ENCODE results near the gene HOGA1. TPM values are rescaled to one million over a fixed set of nuclear protein-coding genes. Genes with fewer than 3 reads are reported as not detected.

Gene HOGA1
- total RNA-seq, 1 donor from 2014 or later = 0.98 TPM

DNA sequence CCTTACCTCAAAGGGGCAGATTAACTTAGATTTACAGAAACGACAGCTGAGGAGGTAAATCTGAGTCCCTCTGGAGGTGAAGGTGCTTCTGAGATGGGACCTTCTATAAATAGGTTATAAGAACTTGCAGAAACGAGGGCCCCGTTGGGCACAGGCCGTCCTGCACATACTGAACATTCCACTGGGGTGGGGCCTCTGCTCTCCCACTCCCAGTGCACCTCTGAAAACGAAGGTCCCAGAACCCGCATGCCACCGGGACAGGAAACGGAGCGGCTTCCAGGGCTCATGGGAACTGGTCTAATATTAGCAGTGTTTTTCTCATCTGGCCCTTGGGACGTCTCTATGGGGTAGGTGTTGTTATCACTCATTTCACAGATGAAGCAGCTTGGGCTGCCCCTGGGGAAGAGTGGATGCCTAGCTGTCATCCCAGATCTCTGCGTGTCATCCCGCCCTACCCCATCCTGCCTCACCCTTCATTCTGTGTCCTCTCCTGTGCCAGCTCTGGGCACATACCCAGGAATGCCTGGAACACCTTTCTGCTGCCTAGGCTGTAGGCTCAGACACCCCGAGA, 24.9 kb downstream of the HOGA1 start:
- Histone ChIP-seq H3K27ac (no peak overlapping the region), H3K4me1 (no peaks in the 10 kb centered on the region), H3K9me3 (no peaks in the 10 kb centered on the region), H3K4me3 (no peak overlapping the region), H3K27me3 (no peaks in the 10 kb centered on the region), H3K36me3 (no peaks in the 10 kb centered on the region)
- DNase-seq (ENCODE audit: extremely low spot score in 2 of 2) = no peak
- TF ChIP-seq POLR2A (IDR thresholded peaks at IDR 0.05) (no peak), POLR2AphosphoS5 (IDR thresholded peaks at IDR 0.05; ENCODE audit: insufficient read depth in 1 of 2, low read depth in 1 of 2) (no peak)
- TF ChIP-seq, protein P1, sequence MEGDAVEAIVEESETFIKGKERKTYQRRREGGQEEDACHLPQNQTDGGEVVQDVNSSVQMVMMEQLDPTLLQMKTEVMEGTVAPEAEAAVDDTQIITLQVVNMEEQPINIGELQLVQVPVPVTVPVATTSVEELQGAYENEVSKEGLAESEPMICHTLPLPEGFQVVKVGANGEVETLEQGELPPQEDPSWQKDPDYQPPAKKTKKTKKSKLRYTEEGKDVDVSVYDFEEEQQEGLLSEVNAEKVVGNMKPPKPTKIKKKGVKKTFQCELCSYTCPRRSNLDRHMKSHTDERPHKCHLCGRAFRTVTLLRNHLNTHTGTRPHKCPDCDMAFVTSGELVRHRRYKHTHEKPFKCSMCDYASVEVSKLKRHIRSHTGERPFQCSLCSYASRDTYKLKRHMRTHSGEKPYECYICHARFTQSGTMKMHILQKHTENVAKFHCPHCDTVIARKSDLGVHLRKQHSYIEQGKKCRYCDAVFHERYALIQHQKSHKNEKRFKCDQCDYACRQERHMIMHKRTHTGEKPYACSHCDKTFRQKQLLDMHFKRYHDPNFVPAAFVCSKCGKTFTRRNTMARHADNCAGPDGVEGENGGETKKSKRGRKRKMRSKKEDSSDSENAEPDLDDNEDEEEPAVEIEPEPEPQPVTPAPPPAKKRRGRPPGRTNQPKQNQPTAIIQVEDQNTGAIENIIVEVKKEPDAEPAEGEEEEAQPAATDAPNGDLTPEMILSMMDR (IDR thresholded peaks at IDR 0.05) = no peak
- intact Hi-C loops (cut with DNase I) = no loop called here

DNA sequence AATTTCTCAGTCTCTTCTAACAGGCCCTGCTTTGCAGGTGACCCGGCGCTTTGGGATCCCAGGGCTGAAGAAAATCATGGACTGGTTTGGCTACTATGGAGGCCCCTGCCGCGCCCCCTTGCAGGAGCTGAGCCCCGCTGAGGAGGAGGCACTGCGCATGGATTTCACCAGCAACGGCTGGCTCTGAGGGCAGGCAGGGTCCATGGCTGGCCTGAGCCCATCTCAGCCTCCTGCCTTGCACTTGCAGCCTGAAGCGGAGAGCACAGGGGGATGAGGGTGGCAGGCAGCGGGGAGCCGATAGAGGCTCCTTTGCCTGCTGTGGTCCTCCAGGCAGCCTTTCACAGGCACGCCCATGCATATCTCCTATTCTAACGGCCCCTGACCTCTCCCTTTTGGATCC, 27.3 kb downstream of the HOGA1 start:
- Histone ChIP-seq H3K27me3 (no peaks in the 10 kb centered on the region), H3K4me1 (no peaks in the 10 kb centered on the region), H3K9me3 (no peaks in the 10 kb centered on the region), H3K36me3 (no peaks in the 10 kb centered on the region), H3K27ac (no peak overlapping the region), H3K4me3 (no peak overlapping the region)
- TF ChIP-seq, protein P1 (IDR thresholded peaks at IDR 0.05) = no peak
- TF ChIP-seq POLR2AphosphoS5 (IDR thresholded peaks at IDR 0.05; ENCODE audit: insufficient read depth in 1 of 2, low read depth in 1 of 2) = no peak
- no peak for TF ChIP-seq POLR2A (IDR thresholded peaks at IDR 0.05)
- no peak for DNase-seq (ENCODE audit: extremely low spot score in 2 of 2)
- intact Hi-C loops (cut with DNase I) = loop anchor here (5.0 kb wide), 1 partner anchor 39 kb away; the partner anchor contains the start of gene ANKRD2

DNA sequence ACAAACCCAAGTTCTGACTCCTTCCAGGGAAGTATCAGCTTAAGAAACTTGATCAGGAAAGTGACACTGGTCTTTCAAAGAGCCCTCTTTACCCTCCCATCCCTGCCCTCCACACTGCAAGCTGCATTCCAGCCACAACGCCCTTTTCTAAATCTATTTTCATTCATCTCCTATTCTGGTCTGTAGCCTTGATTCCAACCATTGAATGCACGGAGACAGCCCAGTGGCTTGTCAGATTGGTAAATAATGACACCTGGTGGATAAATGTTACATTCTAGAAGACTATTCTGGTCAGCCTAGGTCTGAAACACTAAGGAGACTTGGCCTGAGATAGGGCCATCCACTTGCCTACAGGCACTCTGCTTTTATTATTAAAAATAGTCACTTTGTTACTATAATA, 28.2 kb downstream of the HOGA1 start:
- intact Hi-C loops (cut with DNase I) = loop anchor here (5.0 kb wide), 1 partner anchor 40 kb away; the partner anchor contains the start of gene ANKRD2
- H3K27me3 ChIP-seq = no peaks in the 10 kb centered on the region
- H3K27ac ChIP-seq = no peak overlapping the region
- no peaks in the 10 kb centered on the region for H3K9me3 ChIP-seq
- DNase-seq (ENCODE audit: extremely low spot score in 2 of 2) = no peak
- peak in 1 of 2 donors; percentile 64 for TF ChIP-seq POLR2AphosphoS5 (IDR thresholded peaks at IDR 0.05; ENCODE audit: insufficient read depth in 1 of 2, low read depth in 1 of 2)
- TF ChIP-seq POLR2A (IDR thresholded peaks at IDR 0.05) = no peak
- TF ChIP-seq, protein P1 (IDR thresholded peaks at IDR 0.05) = peak in 2 of 3 experiments; percentile 47 to 52
- no peaks in the 10 kb centered on the region for H3K4me1 ChIP-seq
- H3K36me3 ChIP-seq = no peaks in the 10 kb centered on the region
- no peak overlapping the region for H3K4me3 ChIP-seq

DNA sequence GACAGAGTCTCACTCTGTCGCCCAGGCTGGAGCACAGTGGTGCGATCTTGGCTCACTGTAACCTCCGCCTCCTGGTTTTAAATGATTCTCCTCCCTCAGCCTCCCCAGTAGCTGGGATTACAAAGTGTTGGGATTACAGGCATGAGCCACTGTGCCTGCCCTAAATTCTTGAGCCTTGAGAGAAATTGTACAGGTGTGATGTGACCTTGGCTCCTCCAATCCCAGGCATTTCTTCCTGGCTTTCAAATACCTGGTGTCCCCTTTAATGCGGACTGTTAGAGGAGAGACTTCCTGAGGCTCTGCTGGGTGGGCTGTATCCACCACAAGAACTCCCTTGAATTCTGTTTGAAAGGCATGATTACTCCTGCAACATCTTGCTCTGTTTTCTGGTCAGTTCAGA, 34.1 kb downstream of the HOGA1 start:
- no peak for DNase-seq (ENCODE audit: extremely low spot score in 2 of 2)
- no peak overlapping the region for H3K27ac ChIP-seq
- H3K4me3 ChIP-seq = no peak overlapping the region
- no peak for TF ChIP-seq POLR2A (IDR thresholded peaks at IDR 0.05)
- TF ChIP-seq, protein P1 (IDR thresholded peaks at IDR 0.05) = no peak
- no peak for TF ChIP-seq POLR2AphosphoS5 (IDR thresholded peaks at IDR 0.05; ENCODE audit: insufficient read depth in 1 of 2, low read depth in 1 of 2)
- H3K27me3 ChIP-seq = no peaks in the 10 kb centered on the region
- no peaks in the 10 kb centered on the region for H3K9me3 ChIP-seq
- no peaks in the 10 kb centered on the region for H3K36me3 ChIP-seq
- intact Hi-C loops (cut with DNase I) = no loop called here
- no peaks in the 10 kb centered on the region for H3K4me1 ChIP-seq

DNA sequence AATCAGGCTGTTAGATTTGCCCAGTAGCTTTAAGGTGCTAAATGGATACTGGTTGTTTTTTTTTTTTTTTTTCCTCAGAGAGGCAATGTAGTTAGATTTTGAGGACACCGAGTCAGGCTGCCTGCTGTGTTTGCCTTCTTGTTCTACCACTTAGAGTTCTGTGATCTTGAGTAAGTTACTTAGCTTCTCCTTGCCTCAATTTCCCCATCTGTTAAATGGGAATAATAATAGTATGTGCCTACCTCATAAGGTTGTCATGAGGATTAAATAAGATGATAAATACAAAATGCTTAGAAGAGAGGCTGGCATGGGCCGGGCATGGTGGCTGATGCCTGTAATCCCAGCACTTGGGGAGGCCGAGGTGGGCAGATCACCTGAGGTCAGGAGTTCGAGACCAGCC, 34.5 kb downstream of the HOGA1 start:
- intact Hi-C loops (cut with DNase I) = no loop called here
- no peaks in the 10 kb centered on the region for H3K9me3 ChIP-seq

More for the DNA sequence above, 34.5 kb downstream of the HOGA1 start:
- H3K27me3 ChIP-seq = no peaks in the 10 kb centered on the region
- H3K4me1 ChIP-seq = no peaks in the 10 kb centered on the region
- DNase-seq (ENCODE audit: extremely low spot score in 2 of 2) = no peak
- H3K36me3 ChIP-seq = no peaks in the 10 kb centered on the region
- no peak for TF ChIP-seq POLR2AphosphoS5 (IDR thresholded peaks at IDR 0.05; ENCODE audit: insufficient read depth in 1 of 2, low read depth in 1 of 2)
- TF ChIP-seq, protein P1 (IDR thresholded peaks at IDR 0.05) = no peak
- no peak for TF ChIP-seq POLR2A (IDR thresholded peaks at IDR 0.05)
- H3K27ac ChIP-seq = no peak overlapping the region
- H3K4me3 ChIP-seq = no peak overlapping the region
